Sigmoid colon (tissue), 4 donors: Measurements from ENCODE around the gene HOMER3.

Experiments used
- POLR2AphosphoS5 ChIP-seq, 4 donors: sonication (generic); formaldehyde crosslinking; IDR thresholded peaks; one replicate each; pipeline ENCODE4 v1.6.1; 2017; ENCODE audit warnings: antibody characterized with exemption in 4 of 4
- TF ChIP-seq, protein P1 (sequence below), 4 experiments: fragments of 450-650 bp in 3 of 4; fragments of 200-600 bp in 1 of 4; IDR thresholded peaks; one replicate each; pipeline ENCODE4 v1.5.1; 2016 to 2019; ENCODE audit warnings: antibody characterized with exemption in 4 of 4, mild to moderate bottlenecking in 3 of 4, moderate library complexity in 2 of 4

DNA sequence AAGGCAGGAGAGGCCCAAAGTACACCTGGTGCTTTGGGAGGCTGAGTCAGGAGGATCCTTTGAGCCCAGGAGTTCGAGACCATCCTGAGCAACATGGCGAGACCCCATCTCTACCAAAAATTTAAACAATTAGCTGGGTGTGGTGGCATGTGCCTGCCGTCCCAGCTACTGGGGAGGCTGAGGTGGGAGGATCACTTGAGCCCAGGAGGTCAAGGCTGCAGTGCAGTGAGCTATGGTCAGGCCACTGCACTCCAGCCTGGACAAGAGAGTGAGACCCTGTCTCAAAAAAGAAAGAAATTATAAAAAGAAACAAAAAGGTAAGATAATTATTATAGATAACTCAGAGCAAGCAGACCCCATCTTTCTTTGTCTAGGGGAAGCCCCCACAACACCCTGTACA, 1.9 kb downstream of the HOMER3 start:
- TF ChIP-seq, protein P1, sequence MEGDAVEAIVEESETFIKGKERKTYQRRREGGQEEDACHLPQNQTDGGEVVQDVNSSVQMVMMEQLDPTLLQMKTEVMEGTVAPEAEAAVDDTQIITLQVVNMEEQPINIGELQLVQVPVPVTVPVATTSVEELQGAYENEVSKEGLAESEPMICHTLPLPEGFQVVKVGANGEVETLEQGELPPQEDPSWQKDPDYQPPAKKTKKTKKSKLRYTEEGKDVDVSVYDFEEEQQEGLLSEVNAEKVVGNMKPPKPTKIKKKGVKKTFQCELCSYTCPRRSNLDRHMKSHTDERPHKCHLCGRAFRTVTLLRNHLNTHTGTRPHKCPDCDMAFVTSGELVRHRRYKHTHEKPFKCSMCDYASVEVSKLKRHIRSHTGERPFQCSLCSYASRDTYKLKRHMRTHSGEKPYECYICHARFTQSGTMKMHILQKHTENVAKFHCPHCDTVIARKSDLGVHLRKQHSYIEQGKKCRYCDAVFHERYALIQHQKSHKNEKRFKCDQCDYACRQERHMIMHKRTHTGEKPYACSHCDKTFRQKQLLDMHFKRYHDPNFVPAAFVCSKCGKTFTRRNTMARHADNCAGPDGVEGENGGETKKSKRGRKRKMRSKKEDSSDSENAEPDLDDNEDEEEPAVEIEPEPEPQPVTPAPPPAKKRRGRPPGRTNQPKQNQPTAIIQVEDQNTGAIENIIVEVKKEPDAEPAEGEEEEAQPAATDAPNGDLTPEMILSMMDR (IDR thresholded peaks at IDR 0.05): no peak
- TF ChIP-seq POLR2AphosphoS5 (IDR thresholded peaks at IDR 0.05): no peak
